ENCODE data around the gene CD6.

- TF ChIP-seq SREBF2 (IDR thresholded peaks at IDR 0.05), result no peak
- TF ChIP-seq, protein P1, sequence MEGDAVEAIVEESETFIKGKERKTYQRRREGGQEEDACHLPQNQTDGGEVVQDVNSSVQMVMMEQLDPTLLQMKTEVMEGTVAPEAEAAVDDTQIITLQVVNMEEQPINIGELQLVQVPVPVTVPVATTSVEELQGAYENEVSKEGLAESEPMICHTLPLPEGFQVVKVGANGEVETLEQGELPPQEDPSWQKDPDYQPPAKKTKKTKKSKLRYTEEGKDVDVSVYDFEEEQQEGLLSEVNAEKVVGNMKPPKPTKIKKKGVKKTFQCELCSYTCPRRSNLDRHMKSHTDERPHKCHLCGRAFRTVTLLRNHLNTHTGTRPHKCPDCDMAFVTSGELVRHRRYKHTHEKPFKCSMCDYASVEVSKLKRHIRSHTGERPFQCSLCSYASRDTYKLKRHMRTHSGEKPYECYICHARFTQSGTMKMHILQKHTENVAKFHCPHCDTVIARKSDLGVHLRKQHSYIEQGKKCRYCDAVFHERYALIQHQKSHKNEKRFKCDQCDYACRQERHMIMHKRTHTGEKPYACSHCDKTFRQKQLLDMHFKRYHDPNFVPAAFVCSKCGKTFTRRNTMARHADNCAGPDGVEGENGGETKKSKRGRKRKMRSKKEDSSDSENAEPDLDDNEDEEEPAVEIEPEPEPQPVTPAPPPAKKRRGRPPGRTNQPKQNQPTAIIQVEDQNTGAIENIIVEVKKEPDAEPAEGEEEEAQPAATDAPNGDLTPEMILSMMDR (IDR thresholded peaks at IDR 0.05), result peak; percentile 15; the same call in 1 of the 3 replicates
- no peak for TF ChIP-seq POLR2AphosphoS2 (conservative IDR thresholded peaks at IDR 0.05; ENCODE audit: low read length)
- TF ChIP-seq, protein P2, sequence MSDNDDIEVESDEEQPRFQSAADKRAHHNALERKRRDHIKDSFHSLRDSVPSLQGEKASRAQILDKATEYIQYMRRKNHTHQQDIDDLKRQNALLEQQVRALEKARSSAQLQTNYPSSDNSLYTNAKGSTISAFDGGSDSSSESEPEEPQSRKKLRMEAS (IDR thresholded peaks at IDR 0.05), result peak; percentile 96
- TF ChIP-seq POLR2A (IDR thresholded peaks at IDR 0.05; ENCODE audit: low read length), result peak; percentile 52
- no peak for TF ChIP-seq BHLHE40 (IDR thresholded peaks at IDR 0.05; ENCODE audit: low read depth, low read length)
- TF ChIP-seq FOSL2 (IDR thresholded peaks at IDR 0.05), result no peak
- TF ChIP-seq FOSL2 (CRISPR knock-in tag; IDR thresholded peaks at IDR 0.05), result no peak
- TF ChIP-seq, protein P3, sequence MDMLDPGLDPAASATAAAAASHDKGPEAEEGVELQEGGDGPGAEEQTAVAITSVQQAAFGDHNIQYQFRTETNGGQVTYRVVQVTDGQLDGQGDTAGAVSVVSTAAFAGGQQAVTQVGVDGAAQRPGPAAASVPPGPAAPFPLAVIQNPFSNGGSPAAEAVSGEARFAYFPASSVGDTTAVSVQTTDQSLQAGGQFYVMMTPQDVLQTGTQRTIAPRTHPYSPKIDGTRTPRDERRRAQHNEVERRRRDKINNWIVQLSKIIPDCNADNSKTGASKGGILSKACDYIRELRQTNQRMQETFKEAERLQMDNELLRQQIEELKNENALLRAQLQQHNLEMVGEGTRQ (IDR thresholded peaks at IDR 0.05), result no peak
Observed at GRCh38 chr11:60924110-60924905, 47.2 kb upstream of the CD6 start, which contains the start of gene TMEM132A.
